Measurements from ENCODE around the gene FBXL7. TPM values are rescaled to one million over a fixed set of nuclear protein-coding genes. Genes with fewer than 3 reads are reported as not detected.

Gene FBXL7
- total and polyA plus RNA-seq, 12 donors, result 8.7 to 33.4 (median 23.5) TPM

- intact Hi-C loops (cut with DNase I), result no loop called here
- peaks cover 0 to 51% (median 10%) of the 10 kb centered on the region in 9 donors for H3K4me1 ChIP-seq
- no peaks in the 10 kb centered on the region for H3K27me3 ChIP-seq
- H3K27ac ChIP-seq, result no peak overlapping the region
- peaks cover 0 to 16% (median 5%) of the 10 kb centered on the region in 11 donors for H3K9me3 ChIP-seq
- no peaks in the 10 kb centered on the region for H3K36me3 ChIP-seq
- TF ChIP-seq, protein P1, sequence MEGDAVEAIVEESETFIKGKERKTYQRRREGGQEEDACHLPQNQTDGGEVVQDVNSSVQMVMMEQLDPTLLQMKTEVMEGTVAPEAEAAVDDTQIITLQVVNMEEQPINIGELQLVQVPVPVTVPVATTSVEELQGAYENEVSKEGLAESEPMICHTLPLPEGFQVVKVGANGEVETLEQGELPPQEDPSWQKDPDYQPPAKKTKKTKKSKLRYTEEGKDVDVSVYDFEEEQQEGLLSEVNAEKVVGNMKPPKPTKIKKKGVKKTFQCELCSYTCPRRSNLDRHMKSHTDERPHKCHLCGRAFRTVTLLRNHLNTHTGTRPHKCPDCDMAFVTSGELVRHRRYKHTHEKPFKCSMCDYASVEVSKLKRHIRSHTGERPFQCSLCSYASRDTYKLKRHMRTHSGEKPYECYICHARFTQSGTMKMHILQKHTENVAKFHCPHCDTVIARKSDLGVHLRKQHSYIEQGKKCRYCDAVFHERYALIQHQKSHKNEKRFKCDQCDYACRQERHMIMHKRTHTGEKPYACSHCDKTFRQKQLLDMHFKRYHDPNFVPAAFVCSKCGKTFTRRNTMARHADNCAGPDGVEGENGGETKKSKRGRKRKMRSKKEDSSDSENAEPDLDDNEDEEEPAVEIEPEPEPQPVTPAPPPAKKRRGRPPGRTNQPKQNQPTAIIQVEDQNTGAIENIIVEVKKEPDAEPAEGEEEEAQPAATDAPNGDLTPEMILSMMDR (IDR thresholded peaks at IDR 0.05), result no peak
- ATAC-seq (no peak), DNase-seq (no peak)
- WGBS, 2 donors, result 71 to 87% methylated on average over 1 of the region's 1 CpG
- no peak overlapping the region for H3K4me3 ChIP-seq
Observed at GRCh38 chr5:15757103-15757502, 257.1 kb downstream of the FBXL7 start.

DNA sequence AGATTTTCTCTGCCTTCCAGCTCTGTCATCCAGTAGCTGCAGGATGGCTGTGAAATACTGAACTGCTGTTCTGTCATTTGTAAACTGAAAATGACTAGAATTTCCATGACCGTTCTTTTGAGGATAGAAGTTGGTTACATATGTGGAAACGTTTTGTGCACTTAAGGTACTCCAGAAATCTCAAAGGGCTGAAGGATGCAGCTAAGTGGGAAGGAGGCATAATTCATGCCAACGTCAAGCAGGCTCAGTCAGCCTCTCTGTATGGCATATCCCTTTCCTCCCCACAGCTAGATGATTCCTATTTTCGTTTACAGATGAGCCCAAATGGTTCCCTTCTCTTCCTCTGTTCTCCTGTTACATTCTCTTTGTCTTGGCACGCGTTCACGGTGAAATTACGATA lies 257.6 kb downstream of the FBXL7 start:
- no peak overlapping the region for H3K27ac ChIP-seq
- TF ChIP-seq, protein P1 (IDR thresholded peaks at IDR 0.05), result no peak
- peaks cover 0 to 46% (median 8%) of the 10 kb centered on the region in 9 donors for H3K4me1 ChIP-seq
- intact Hi-C loops (cut with DNase I), result no loop called here
- DNase-seq (no peak), ATAC-seq (no peak)
- no peaks in the 10 kb centered on the region for H3K36me3 ChIP-seq
- H3K27me3 ChIP-seq, result no peaks in the 10 kb centered on the region
- no peak overlapping the region for H3K4me3 ChIP-seq
- H3K9me3 ChIP-seq, result peaks cover 0 to 16% (median 5%) of the 10 kb centered on the region in 11 donors
- WGBS, 2 donors, result 60 to 67% methylated on average over 8 of the region's 8 CpGs

GRCh38 chr5:15762668-15763067 lies 262.7 kb downstream of the FBXL7 start:
- ATAC-seq, result no peak
- DNase-seq, result no peak
- intact Hi-C loops (cut with DNase I), result no loop called here

DNA sequence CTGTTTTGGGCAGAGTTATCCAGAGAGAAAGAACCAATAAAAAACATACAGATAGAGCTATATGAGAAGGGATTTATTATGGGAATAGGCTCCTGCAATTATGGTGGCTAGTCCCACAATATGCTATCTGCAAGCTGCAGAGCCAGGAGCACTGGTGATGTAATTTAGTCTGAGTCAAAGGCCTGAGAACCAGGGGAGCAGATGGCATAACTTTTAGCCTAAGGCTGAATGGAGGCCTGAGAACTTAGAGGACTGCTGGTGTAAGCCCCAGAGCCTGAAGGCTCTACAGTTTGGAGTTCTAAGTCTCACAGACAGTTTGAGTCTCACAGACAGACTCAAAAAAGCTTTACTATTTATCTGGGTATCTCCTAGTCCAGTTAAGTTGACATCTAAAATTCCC lies 263.8 kb downstream of the FBXL7 start:
- DNase-seq (no peak), ATAC-seq (no peak)
- Histone ChIP-seq H3K27me3 (no peaks in the 10 kb centered on the region), H3K9me3 (no peaks in the 10 kb centered on the region), H3K36me3 (no peaks in the 10 kb centered on the region), H3K4me3 (no peak overlapping the region), H3K27ac (no peak overlapping the region), H3K4me1 (peaks cover 0 to 19% (median 0%) of the 10 kb centered on the region in 9 donors)
- intact Hi-C loops (cut with DNase I), result no loop called here
- TF ChIP-seq, protein P1 (IDR thresholded peaks at IDR 0.05), result no peak

More at GRCh38 chr5:15762668-15763067, 262.7 kb downstream of the FBXL7 start:
- WGBS, 2 donors, result 94 to 96% methylated on average over 3 of the region's 3 CpGs
- no peaks in the 10 kb centered on the region for H3K36me3 ChIP-seq
- H3K4me3 ChIP-seq, result no peak overlapping the region
- H3K27ac ChIP-seq, result no peak overlapping the region
- no peaks in the 10 kb centered on the region for H3K9me3 ChIP-seq
- H3K27me3 ChIP-seq, result no peaks in the 10 kb centered on the region
- peaks cover 0 to 19% (median 0%) of the 10 kb centered on the region in 9 donors for H3K4me1 ChIP-seq
- TF ChIP-seq, protein P1 (IDR thresholded peaks at IDR 0.05), result no peak

All from heart right ventricle (tissue), 16 donors.